Large intestine (tissue), 3 donors: Measurements from ENCODE around the gene ELOVL2. TPM values are rescaled to one million over a fixed set of nuclear protein-coding genes. Genes with fewer than 3 reads are reported as not detected.

Experiments used
- DNase-seq, 2 donors: peaks; one replicate each; pipeline versions ENCODE4 v3.0.0 to v3.0.0-alpha.2; 2013
- H3K27ac ChIP-seq: one replicate; pipeline ENCODE4 v1.5.1; 2013; ENCODE audit warnings: low read length
- H3K27me3 ChIP-seq: 2 replicates; pipeline ENCODE4 v1.6.1; 2013; ENCODE audit warnings: low read length; ENCODE audit not compliant: control insufficient read depth, insufficient read depth
- H3K36me3 ChIP-seq: 2 replicates; pipeline ENCODE4 v1.6.1; 2013; ENCODE audit warnings: low read length; ENCODE audit not compliant: control insufficient read depth, insufficient read depth
- H3K4me1 ChIP-seq: one replicate; pipeline ENCODE4 v1.6.1; 2013; ENCODE audit warnings: low read length; ENCODE audit not compliant: control insufficient read depth, insufficient read depth
- H3K4me3 ChIP-seq: one replicate; pipeline ENCODE4 v1.5.1; 2013; ENCODE audit warnings: low read length
- H3K9me3 ChIP-seq: one replicate; pipeline ENCODE4 v1.6.1; 2013; ENCODE audit warnings: mild to moderate bottlenecking, low read depth, low read length, moderate library complexity; ENCODE audit not compliant: control insufficient read depth
- WGBS: methylation state at CpG from one replicate; pipeline ENCODE4 v1.1.5; 2013; ENCODE audit warnings: low lambda C conversion rate; ENCODE audit not compliant: insufficient coverage; 5-methylcytosine and 5-hydroxymethylcytosine counted together
- polyA plus RNA-seq: library from polyadenylated mRNA; unstranded; fragments of 120-200 nt; gene quantifications from one replicate; pipeline ENCODE4 v1.2.1, GENCODE V29; 2013

ELOVL2 gene
- polyA plus RNA-seq, 1 donor = 6.7 TPM

DNA sequence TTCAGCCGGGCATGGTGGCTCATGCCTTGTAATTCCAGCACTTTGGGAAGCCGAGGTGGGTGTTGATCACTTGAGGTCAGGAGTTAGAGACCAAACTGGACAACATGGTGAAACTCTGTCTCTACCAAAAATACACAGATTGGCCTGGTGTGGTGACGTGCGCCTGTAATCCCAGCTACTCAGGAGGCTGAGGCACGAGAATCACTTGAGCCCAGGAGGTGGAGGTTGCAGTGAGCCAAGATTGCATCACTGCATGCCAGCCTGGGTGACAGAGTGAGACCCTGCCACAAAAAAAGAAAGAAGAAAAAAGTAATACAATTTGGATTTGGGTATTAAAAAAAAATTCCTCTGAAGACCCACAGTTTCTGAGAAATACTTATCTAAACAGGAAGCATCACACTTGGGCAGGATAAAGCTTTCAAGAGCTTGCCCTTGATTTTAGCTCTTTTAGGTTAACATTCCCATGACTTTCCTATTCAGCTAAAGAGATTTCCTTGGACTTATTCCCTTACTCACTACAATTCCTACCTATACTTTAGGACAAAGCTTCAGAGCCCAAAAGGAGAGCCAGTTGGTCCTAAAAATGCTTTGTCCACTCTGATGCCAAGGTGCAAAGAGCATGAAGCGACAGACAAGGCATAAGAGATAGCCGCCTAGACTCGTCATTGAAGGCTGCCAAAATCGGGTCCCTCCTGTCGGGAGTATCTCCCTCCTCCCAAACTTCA, 1.9 kb downstream of the ELOVL2 start:
- Histone ChIP-seq H3K36me3 (no peaks in the 10 kb centered on the region), H3K9me3 (peaks cover 5% of the 10 kb centered on the region), H3K27me3 (peaks cover 38% of the 10 kb centered on the region), H3K4me3 (no peak overlapping the region), H3K27ac (no peak overlapping the region), H3K4me1 (peaks cover 6% of the 10 kb centered on the region)
- no CpG with 5 or more reads among the region's 10 CpGs for WGBS
- no peak for DNase-seq

DNA sequence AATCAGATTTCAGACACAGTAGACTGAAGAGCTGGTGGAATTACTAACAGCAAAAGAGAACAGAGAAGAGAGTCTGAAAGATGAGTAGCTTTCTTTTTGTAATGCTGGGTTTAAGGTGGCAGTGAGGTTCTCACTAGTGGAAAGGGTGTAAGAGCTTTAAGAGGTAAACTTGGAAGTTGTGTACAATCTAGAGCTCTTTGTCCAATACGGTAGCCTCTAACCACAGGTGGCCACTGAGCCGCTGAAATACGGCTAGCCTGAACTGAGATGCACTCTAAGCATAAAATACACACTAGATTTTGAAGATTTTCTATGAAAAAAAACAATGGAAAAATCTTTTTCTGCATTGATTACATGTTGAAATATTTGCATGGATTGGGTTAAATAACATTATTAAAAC, 4.0 kb downstream of the ELOVL2 start:
- Histone ChIP-seq H3K36me3 (no peaks in the 10 kb centered on the region), H3K9me3 (peaks cover 5% of the 10 kb centered on the region), H3K4me1 (peaks cover 6% of the 10 kb centered on the region), H3K4me3 (no peak overlapping the region), H3K27me3 (peaks cover 28% of the 10 kb centered on the region), H3K27ac (no peak overlapping the region)
- 94% methylated on average over 3 of the region's 3 CpGs for WGBS
- no peak for DNase-seq

- Histone ChIP-seq H3K27ac (no peak overlapping the region), H3K4me1 (no peaks in the 10 kb centered on the region), H3K36me3 (no peaks in the 10 kb centered on the region), H3K4me3 (no peak overlapping the region), H3K9me3 (no peaks in the 10 kb centered on the region), H3K27me3 (peaks cover 21% of the 10 kb centered on the region)
- WGBS = no CpG with 5 or more reads among the region's 1 CpG
- DNase-seq = no peak
These were observed 5.1 kb downstream of the ELOVL2 start for GRCh38 chr6:11039040-11039439.

DNA sequence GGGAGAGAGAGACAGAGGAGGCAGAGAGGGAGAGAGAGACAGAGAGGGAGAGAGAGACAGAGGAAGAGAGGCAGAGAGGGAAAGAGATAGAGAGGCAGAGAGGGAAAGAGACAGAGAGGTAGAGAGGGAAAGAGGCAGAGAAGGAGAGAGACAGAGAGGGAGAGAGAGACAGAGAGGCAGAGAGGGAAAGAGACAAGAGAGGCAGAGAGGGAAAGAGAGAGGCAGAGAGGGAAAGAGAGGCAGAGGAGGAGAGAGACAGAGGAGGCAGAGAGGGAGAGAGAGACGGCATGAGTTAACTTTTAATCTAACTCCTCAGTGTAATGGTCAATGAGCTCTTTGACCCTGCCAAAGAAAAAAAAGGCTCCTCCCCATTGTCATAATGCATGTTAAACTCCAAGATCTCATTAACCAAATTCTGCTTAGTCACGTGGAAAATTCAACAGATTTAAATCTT, 7.1 kb downstream of the ELOVL2 start:
- no peaks in the 10 kb centered on the region for H3K36me3 ChIP-seq
- H3K4me3 ChIP-seq = no peak overlapping the region
- H3K4me1 ChIP-seq = no peaks in the 10 kb centered on the region
- no peak overlapping the region for H3K27ac ChIP-seq
- WGBS = 30% methylated on average over 2 of the region's 2 CpGs
- no peak for DNase-seq
- H3K9me3 ChIP-seq = no peaks in the 10 kb centered on the region
- peaks cover 4% of the 10 kb centered on the region for H3K27me3 ChIP-seq

DNA sequence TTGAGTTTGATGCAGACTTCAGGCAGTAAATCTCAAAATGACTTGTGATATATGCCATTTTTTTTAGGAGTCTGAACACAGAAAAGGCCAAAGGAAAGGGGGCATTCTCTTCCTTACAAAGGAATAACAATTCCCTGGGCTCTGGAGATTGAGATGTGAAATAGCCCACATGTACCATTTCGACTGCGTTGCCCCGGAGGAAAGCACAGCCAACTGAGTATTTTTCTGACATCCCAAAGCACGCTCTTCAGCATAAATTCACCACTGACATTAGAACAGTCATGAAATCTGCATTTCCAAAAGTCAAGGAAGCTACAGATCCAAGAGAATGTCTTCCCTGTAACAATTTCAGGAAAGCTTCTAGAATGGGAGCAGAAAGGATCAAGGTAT, 7.8 kb downstream of the ELOVL2 start:
- Histone ChIP-seq H3K4me1 (no peaks in the 10 kb centered on the region), H3K27me3 (peaks cover 2% of the 10 kb centered on the region), H3K27ac (no peak overlapping the region), H3K36me3 (no peaks in the 10 kb centered on the region), H3K4me3 (no peak overlapping the region), H3K9me3 (no peaks in the 10 kb centered on the region)
- WGBS = no CpG with 5 or more reads among the region's 4 CpGs
- DNase-seq = no peak

DNA sequence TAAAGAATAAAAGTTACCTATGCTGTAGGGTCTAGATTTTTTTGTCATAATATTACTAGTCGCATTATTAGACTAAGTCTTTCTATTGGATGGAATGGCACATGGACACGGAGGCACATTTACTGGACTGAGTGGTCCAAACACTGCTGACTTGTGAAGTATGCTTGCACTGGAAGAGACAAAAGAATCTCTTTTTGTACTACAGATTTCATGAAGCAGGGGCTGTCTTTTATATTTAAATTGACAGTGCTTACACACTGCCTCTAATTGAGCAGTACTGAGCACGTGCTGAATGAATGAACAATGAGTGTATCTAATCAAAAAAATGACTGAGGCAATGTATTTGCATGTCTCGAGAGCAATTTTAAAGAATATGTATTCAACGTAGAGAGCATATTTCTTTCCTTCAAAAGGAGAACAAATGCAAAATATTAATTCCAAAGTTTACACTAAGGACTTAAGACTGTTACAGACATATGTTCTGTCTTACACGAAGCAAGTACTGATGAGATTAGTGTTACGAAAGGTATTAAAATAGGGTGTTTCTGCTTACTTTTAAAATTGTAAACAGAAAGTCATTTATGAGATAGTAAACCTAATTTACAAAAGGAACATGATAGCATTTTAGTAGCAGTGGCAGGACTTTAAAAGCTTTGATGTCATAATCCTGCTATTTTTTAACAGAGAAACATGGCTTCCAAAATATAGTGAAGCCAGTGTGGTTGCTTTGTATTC, 8.3 kb downstream of the ELOVL2 start:
- WGBS = 68% methylated on average over 4 of the region's 7 CpGs
- H3K27me3 ChIP-seq = peaks cover 2% of the 10 kb centered on the region
- no peaks in the 10 kb centered on the region for H3K9me3 ChIP-seq
- no peak for DNase-seq
- no peaks in the 10 kb centered on the region for H3K36me3 ChIP-seq
- H3K4me3 ChIP-seq = no peak overlapping the region
- H3K27ac ChIP-seq = no peak overlapping the region
- no peaks in the 10 kb centered on the region for H3K4me1 ChIP-seq

DNA sequence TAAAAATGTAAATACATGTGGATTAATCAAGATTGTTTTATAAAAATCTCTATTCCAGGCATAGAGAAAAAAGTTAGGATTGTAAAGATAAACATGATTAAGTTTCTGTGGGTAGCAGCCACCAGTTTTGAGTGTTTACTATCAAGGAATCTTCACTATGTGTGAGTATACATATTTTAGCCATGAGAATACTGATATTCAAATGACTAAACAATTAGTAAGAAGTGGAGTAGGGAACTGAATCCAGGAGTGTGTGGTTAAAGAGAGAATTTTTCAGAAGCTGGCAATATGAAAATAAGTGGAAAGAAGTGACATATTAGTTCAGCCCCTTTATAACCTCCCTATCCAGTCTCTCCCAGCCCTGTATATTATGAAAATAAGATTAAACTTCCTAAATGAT, 10.3 kb downstream of the ELOVL2 start:
- no peaks in the 10 kb centered on the region for H3K9me3 ChIP-seq
- H3K4me3 ChIP-seq = no peak overlapping the region
- no peaks in the 10 kb centered on the region for H3K27me3 ChIP-seq
- no peak for DNase-seq
- H3K27ac ChIP-seq = no peak overlapping the region
- no peaks in the 10 kb centered on the region for H3K36me3 ChIP-seq
- H3K4me1 ChIP-seq = no peaks in the 10 kb centered on the region

- DNase-seq = no peak
- Histone ChIP-seq H3K27me3 (peaks cover 3% of the 10 kb centered on the region), H3K4me1 (no peaks in the 10 kb centered on the region), H3K27ac (no peak overlapping the region), H3K4me3 (no peak overlapping the region), H3K36me3 (no peaks in the 10 kb centered on the region), H3K9me3 (no peaks in the 10 kb centered on the region)
- WGBS = 89% methylated on average over 4 of the region's 4 CpGs
These were observed 13.2 kb downstream of the ELOVL2 start for GRCh38 chr6:11030904-11031303.

DNA sequence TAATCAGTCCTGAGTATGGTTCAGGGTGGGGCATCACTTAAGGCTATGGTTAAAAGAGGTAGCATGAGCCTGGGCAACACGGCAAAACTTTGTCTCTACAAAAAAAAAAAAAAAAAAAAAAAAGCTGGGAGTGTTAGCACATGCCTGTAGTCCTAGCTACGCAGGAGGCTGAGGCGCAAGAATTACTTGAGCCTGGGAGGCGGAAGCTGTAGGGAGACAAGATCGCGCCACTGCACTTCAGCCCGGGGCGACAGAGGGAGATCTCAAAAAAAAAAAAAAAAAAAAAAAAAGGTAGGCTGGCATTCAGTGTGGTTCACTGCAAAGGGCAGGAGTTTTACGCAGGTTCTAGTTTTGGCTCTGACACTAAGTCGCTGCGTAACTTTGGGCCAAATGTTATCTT, 15.1 kb downstream of the ELOVL2 start:
- no peaks in the 10 kb centered on the region for H3K4me1 ChIP-seq
- WGBS = no CpG with 5 or more reads among the region's 11 CpGs
- no peaks in the 10 kb centered on the region for H3K9me3 ChIP-seq
- no peak for DNase-seq
- no peaks in the 10 kb centered on the region for H3K36me3 ChIP-seq
- peaks cover 3% of the 10 kb centered on the region for H3K27me3 ChIP-seq
- H3K27ac ChIP-seq = no peak overlapping the region
- no peak overlapping the region for H3K4me3 ChIP-seq

DNA sequence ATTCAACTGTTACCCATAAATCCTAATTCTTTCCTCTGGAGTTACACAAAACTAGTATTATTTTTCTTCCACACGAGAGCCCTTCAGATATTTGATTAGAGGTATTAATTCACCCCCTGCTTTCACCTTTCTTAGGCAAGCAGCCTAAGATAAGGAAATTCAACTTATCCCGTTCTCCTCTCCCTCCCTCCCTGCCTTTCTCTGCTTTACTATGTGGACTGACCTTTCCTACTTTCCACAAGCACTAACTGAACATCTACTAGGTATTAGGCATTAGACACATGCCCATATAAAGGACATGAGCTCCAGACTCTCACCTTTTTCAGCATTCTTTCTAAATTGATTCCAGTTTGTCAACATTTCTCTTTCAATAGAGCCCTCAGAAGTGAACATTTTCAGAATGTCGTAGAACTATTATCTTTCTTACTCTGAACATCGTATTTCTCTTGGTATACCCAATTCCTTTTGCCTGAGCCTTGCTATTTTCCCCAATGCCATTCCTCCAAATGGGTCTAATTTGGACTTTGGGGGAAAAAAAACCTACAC, 16.5 kb downstream of the ELOVL2 start:
- Histone ChIP-seq H3K4me3 (no peak overlapping the region), H3K9me3 (no peaks in the 10 kb centered on the region), H3K36me3 (no peaks in the 10 kb centered on the region), H3K27ac (no peak overlapping the region), H3K27me3 (peaks cover 3% of the 10 kb centered on the region), H3K4me1 (no peaks in the 10 kb centered on the region)
- WGBS = 96% methylated on average over 4 of the region's 4 CpGs
- DNase-seq = no peak
